ENCODE measurements around the gene MAPK4. TPM values are rescaled to one million over a fixed set of nuclear protein-coding genes. Genes with fewer than 3 reads are reported as not detected.

MAPK4 gene
- total RNA-seq, 1 experiment from 2014 or later, result not detected

- no peaks in the 10 kb centered on the region for H3K36me3 ChIP-seq (ENCODE audit: low read depth)
- no peaks in the 10 kb centered on the region for H3F3A ChIP-seq (ENCODE audit: insufficient read depth, low read depth)
- no peaks in the 10 kb centered on the region for H3K9me3 ChIP-seq (ENCODE audit: insufficient read depth, low read depth)
- no peaks in the 10 kb centered on the region for H3K27me3 ChIP-seq (ENCODE audit: insufficient read depth, low read depth)
- no peak for DNase-seq
- ChIA-PET POLR2A (ENCODE audit: unreplicated experiment) (no interaction called here), CTCF (interaction anchor here (0.6 to 0.7 kb wide), 2 partner anchors 10 to 292 kb away, joined by 3 to 4 read pairs; no protein-coding TSS in a partner anchor)
- TF ChIP-seq, protein P1, sequence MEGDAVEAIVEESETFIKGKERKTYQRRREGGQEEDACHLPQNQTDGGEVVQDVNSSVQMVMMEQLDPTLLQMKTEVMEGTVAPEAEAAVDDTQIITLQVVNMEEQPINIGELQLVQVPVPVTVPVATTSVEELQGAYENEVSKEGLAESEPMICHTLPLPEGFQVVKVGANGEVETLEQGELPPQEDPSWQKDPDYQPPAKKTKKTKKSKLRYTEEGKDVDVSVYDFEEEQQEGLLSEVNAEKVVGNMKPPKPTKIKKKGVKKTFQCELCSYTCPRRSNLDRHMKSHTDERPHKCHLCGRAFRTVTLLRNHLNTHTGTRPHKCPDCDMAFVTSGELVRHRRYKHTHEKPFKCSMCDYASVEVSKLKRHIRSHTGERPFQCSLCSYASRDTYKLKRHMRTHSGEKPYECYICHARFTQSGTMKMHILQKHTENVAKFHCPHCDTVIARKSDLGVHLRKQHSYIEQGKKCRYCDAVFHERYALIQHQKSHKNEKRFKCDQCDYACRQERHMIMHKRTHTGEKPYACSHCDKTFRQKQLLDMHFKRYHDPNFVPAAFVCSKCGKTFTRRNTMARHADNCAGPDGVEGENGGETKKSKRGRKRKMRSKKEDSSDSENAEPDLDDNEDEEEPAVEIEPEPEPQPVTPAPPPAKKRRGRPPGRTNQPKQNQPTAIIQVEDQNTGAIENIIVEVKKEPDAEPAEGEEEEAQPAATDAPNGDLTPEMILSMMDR (conservative IDR thresholded peaks at IDR 0.05), result no peak
- no peak for TF ChIP-seq EZH2 (IDR thresholded peaks at IDR 0.05; ENCODE audit: low read depth)
- intact Hi-C loops (cut with micrococcal nuclease; ENCODE audit: unreplicated experiment), result no loop called here
- H3K4me3 ChIP-seq, result no peak overlapping the region
- no peak overlapping the region for H3K4me2 ChIP-seq
- no peak overlapping the region for H3K27ac ChIP-seq
- BruUV-seq (replicated peaks), result no TSS peak
- no peak overlapping the region for H2AFZ ChIP-seq
- no peaks in the 10 kb centered on the region for H3K4me1 ChIP-seq (replicated peaks; ENCODE audit: insufficient read depth)
- no peaks in the 10 kb centered on the region for H3K9me2 ChIP-seq (ENCODE audit: insufficient read depth)
- H3K79me2 ChIP-seq (ENCODE audit: low read depth), result no peaks in the 10 kb centered on the region
- no peaks in the 10 kb centered on the region for H4K20me1 ChIP-seq (ENCODE audit: insufficient read depth)
Measured at GRCh38 chr18:50721451-50722120, 161.7 kb downstream of the MAPK4 start.

- Histone ChIP-seq H3K4me2 (no peak overlapping the region), H4K20me1 (ENCODE audit: insufficient read depth) (no peaks in the 10 kb centered on the region), H3K27ac (no peak overlapping the region), H3K4me3 (no peak overlapping the region), H3K4me1 (replicated peaks; ENCODE audit: insufficient read depth) (no peaks in the 10 kb centered on the region), H2AFZ (no peak overlapping the region), H3F3A (ENCODE audit: insufficient read depth, low read depth) (no peaks in the 10 kb centered on the region), H3K27me3 (ENCODE audit: insufficient read depth, low read depth) (no peaks in the 10 kb centered on the region), H3K9me3 (ENCODE audit: insufficient read depth, low read depth) (no peaks in the 10 kb centered on the region), H3K9me2 (ENCODE audit: insufficient read depth) (no peaks in the 10 kb centered on the region), H3K79me2 (ENCODE audit: low read depth) (no peaks in the 10 kb centered on the region), H3K36me3 (ENCODE audit: low read depth) (no peaks in the 10 kb centered on the region)
- ChIA-PET CTCF (interaction anchor here (0.6 kb wide), 1 partner anchor 293 kb away, joined by 4 read pairs; no protein-coding TSS in a partner anchor), POLR2A (ENCODE audit: unreplicated experiment) (no interaction called here)
- TF ChIP-seq, protein P1 (conservative IDR thresholded peaks at IDR 0.05), result no peak
- no peak for TF ChIP-seq EZH2 (IDR thresholded peaks at IDR 0.05; ENCODE audit: low read depth)
- intact Hi-C loops (cut with micrococcal nuclease; ENCODE audit: unreplicated experiment), result no loop called here
- no peak for DNase-seq
- no TSS peak for BruUV-seq (replicated peaks)
Measured at GRCh38 chr18:50722311-50722710, 162.4 kb downstream of the MAPK4 start.

- intact Hi-C loops (cut with micrococcal nuclease; ENCODE audit: unreplicated experiment), result no loop called here
- BruUV-seq (replicated peaks), result no TSS peak
- Histone ChIP-seq H3K27ac (no peak overlapping the region), H2AFZ (no peak overlapping the region), H3K4me2 (no peak overlapping the region), H3K4me1 (replicated peaks; ENCODE audit: insufficient read depth) (no peaks in the 10 kb centered on the region), H3K9me2 (ENCODE audit: insufficient read depth) (no peaks in the 10 kb centered on the region), H3K79me2 (ENCODE audit: low read depth) (no peaks in the 10 kb centered on the region), H3K9me3 (ENCODE audit: insufficient read depth, low read depth) (no peaks in the 10 kb centered on the region), H3K36me3 (ENCODE audit: low read depth) (no peaks in the 10 kb centered on the region), H3K4me3 (no peak overlapping the region), H3F3A (ENCODE audit: insufficient read depth, low read depth) (no peaks in the 10 kb centered on the region), H3K27me3 (ENCODE audit: insufficient read depth, low read depth) (no peaks in the 10 kb centered on the region), H4K20me1 (ENCODE audit: insufficient read depth) (no peaks in the 10 kb centered on the region)
- no peak for TF ChIP-seq EZH2 (IDR thresholded peaks at IDR 0.05; ENCODE audit: low read depth)
- no peak for DNase-seq
- CTCF ChIA-PET, result no interaction called here
- POLR2A ChIA-PET (ENCODE audit: unreplicated experiment), result no interaction called here
Measured at GRCh38 chr18:50724751-50725151, 164.9 kb downstream of the MAPK4 start.
